ENCODE measurements around the gene MPDZ. TPM values are rescaled to one million over a fixed set of nuclear protein-coding genes. Genes with fewer than 3 reads are reported as not detected.

The MPDZ gene
- total RNA-seq, 1 donor from 2014 or later, result 70.7 TPM

DNA sequence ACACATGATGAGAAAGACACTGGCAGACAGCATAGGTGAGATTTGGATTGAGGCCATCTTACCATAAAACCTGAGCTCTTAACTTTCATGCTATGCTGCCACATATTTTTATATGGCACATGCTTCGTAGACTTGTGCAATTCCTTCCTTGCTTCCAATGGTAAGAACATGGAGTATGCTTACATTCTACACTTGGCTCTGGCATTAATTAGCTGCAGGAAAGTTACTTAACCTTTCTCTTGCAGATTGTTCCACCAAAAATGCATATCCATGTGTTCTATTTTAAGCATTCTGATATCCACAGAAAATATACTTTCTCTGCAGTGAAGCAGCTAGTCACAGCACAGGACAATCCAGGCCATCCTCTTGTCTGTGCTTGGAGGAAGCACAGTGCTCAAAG is 119.4 kb downstream of the MPDZ start:
- TF ChIP-seq, protein P1, sequence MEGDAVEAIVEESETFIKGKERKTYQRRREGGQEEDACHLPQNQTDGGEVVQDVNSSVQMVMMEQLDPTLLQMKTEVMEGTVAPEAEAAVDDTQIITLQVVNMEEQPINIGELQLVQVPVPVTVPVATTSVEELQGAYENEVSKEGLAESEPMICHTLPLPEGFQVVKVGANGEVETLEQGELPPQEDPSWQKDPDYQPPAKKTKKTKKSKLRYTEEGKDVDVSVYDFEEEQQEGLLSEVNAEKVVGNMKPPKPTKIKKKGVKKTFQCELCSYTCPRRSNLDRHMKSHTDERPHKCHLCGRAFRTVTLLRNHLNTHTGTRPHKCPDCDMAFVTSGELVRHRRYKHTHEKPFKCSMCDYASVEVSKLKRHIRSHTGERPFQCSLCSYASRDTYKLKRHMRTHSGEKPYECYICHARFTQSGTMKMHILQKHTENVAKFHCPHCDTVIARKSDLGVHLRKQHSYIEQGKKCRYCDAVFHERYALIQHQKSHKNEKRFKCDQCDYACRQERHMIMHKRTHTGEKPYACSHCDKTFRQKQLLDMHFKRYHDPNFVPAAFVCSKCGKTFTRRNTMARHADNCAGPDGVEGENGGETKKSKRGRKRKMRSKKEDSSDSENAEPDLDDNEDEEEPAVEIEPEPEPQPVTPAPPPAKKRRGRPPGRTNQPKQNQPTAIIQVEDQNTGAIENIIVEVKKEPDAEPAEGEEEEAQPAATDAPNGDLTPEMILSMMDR (IDR thresholded peaks at IDR 0.05; ENCODE audit: borderline replicate concordance), result no peak

DNA sequence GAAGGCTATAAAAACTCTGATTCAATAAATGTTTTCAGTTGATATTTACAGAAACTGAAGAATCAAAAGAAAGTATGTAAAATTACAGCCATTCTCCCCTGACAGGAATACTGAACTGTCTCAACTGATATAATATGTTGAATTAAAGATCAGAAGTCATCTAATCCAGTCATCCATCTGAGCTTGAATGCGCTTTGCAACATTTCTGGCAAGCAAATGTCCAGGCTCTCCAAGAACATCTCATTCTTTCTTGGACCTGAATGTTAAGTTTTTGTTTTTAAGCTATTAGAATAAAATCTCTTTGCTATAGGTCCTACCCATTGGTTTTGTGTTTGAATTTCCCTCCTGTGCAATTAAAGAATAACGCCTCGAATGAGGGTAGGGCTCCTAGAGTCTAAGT is 120.5 kb downstream of the MPDZ start:
- TF ChIP-seq, protein P1 (IDR thresholded peaks at IDR 0.05; ENCODE audit: borderline replicate concordance), result no peak
- peaks cover 57% of the 10 kb centered on the region for H3K36me3 ChIP-seq
- H3K27me3 ChIP-seq (ENCODE audit: low read depth), result no peaks in the 10 kb centered on the region
- DNase-seq, result no peak
- intact Hi-C loops (cut with micrococcal nuclease), result no loop called here
- H3K4me3 ChIP-seq, result no peak overlapping the region
- no peaks in the 10 kb centered on the region for H3K9me3 ChIP-seq (replicated peaks)
- no peaks in the 10 kb centered on the region for H3K4me1 ChIP-seq
- H3K27ac ChIP-seq (replicated peaks), result no peak overlapping the region

More for the DNA sequence above, 119.4 kb downstream of the MPDZ start:
- Histone ChIP-seq H3K9me3 (replicated peaks) (no peaks in the 10 kb centered on the region), H3K36me3 (peaks cover 54% of the 10 kb centered on the region), H3K27ac (replicated peaks) (no peak overlapping the region), H3K4me1 (no peaks in the 10 kb centered on the region), H3K27me3 (ENCODE audit: low read depth) (no peaks in the 10 kb centered on the region), H3K4me3 (no peak overlapping the region)
- DNase-seq, result no peak
- intact Hi-C loops (cut with micrococcal nuclease), result no loop called here

DNA sequence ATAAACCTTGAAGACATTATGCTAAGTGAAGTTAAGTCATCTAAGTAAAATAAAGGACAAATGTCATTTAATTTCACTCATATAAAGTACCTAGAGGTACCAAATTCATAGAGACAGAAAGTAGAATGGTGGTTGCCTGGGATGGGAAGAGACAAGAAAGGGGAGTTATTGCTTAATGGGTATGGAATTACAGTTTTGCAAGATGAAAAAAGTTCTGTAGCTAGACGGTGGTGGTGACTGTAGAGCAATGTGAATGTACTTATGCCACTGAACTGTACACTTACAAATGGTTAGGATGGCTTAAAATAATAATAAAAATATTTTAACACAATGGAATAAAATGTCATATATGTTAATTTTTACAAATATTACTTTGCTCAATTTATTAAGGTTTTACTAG is 128.0 kb downstream of the MPDZ start:
- peaks cover 54% of the 10 kb centered on the region for H3K36me3 ChIP-seq
- intact Hi-C loops (cut with micrococcal nuclease), result no loop called here

DNA sequence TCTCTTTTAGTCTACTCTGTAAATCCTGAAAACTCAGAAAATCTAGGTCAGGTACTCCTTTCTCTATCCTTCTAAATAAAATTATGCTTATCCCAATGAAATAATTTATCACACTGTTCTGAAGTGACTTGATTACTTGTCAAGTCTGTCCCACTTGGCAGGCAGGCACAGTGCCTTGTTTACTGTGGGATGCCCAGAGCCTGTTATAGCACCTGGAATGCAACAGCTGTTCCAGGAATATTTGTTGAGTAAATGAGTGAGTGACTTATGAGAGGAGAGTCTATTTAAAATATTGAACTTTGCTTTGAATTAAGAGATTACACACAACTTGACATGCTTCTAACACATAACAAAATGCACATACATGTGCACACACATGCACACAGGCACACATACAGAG is 130.0 kb downstream of the MPDZ start:
- Histone ChIP-seq H3K27ac (replicated peaks) (peak overlapping the region; percentile 28), H3K4me3 (no peak overlapping the region), H3K36me3 (peaks cover 40% of the 10 kb centered on the region), H3K9me3 (replicated peaks) (no peaks in the 10 kb centered on the region), H3K27me3 (ENCODE audit: low read depth) (no peaks in the 10 kb centered on the region), H3K4me1 (peaks cover 12% of the 10 kb centered on the region)
- intact Hi-C loops (cut with micrococcal nuclease), result no loop called here
- peak; percentile 28 for DNase-seq
- TF ChIP-seq, protein P1 (IDR thresholded peaks at IDR 0.05; ENCODE audit: borderline replicate concordance), result no peak

More for the DNA sequence above, 128.0 kb downstream of the MPDZ start:
- TF ChIP-seq, protein P1 (IDR thresholded peaks at IDR 0.05; ENCODE audit: borderline replicate concordance), result no peak
- H3K27me3 ChIP-seq (ENCODE audit: low read depth), result no peaks in the 10 kb centered on the region
- H3K4me3 ChIP-seq, result no peak overlapping the region
- no peak overlapping the region for H3K27ac ChIP-seq (replicated peaks)
- H3K4me1 ChIP-seq, result peaks cover 10% of the 10 kb centered on the region
- H3K9me3 ChIP-seq (replicated peaks), result no peaks in the 10 kb centered on the region
- DNase-seq, result no peak

DNA sequence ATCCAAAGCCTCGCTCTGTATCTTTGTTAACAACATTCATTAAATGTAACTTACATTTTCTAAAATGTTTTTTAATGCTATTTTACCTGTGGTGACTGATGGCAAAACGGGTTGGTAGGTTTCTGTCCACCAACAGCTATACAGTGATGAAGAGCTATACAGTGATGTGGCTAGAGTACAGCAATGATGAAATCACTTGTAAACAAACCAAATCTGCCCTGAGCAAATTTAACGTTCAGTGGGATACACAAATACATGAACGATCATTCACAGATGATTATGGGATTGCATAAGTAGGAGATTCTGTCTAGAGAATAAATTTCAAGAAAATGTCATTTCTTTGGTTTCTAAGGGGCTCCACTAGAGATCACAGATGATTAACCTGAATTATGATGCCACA is 132.7 kb downstream of the MPDZ start:
- Histone ChIP-seq H3K9me3 (replicated peaks) (no peaks in the 10 kb centered on the region), H3K36me3 (peaks cover 30% of the 10 kb centered on the region), H3K27ac (replicated peaks) (no peak overlapping the region), H3K4me1 (peaks cover 15% of the 10 kb centered on the region), H3K27me3 (ENCODE audit: low read depth) (no peaks in the 10 kb centered on the region), H3K4me3 (no peak overlapping the region)
- intact Hi-C loops (cut with micrococcal nuclease), result no loop called here
- no peak for DNase-seq
- TF ChIP-seq, protein P1 (IDR thresholded peaks at IDR 0.05; ENCODE audit: borderline replicate concordance), result no peak

DNA sequence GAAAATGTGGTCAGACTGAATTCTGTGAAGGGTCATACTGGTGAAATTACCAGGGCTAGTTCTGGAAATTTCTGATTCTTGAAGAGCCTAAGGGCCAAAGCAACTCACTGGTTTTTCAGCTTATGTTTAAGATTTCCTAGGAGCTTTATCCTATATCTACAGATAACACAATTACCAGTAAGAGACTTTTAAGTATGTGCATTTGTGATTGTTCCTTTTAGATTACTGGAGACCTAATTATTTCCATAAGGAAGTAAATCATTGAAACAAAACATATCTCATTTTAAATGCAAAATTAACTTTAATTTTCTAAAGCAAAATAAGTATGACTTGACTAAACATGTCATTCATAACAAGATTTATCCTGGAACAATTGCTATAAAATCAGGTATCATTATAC is 134.2 kb downstream of the MPDZ start:
- intact Hi-C loops (cut with micrococcal nuclease), result no loop called here
- H3K27ac ChIP-seq (replicated peaks), result no peak overlapping the region

More for the DNA sequence above, 134.2 kb downstream of the MPDZ start:
- no peaks in the 10 kb centered on the region for H3K9me3 ChIP-seq (replicated peaks)
- TF ChIP-seq, protein P1 (IDR thresholded peaks at IDR 0.05; ENCODE audit: borderline replicate concordance), result no peak
- H3K4me1 ChIP-seq, result peaks cover 24% of the 10 kb centered on the region
- no peaks in the 10 kb centered on the region for H3K27me3 ChIP-seq (ENCODE audit: low read depth)
- no peak overlapping the region for H3K4me3 ChIP-seq
- H3K36me3 ChIP-seq, result peaks cover 30% of the 10 kb centered on the region
- DNase-seq, result no peak

Data from left ventricle myocardium inferior (tissue), 1 donor.